ENCODE measurements around the gene IZUMO3.

DNA sequence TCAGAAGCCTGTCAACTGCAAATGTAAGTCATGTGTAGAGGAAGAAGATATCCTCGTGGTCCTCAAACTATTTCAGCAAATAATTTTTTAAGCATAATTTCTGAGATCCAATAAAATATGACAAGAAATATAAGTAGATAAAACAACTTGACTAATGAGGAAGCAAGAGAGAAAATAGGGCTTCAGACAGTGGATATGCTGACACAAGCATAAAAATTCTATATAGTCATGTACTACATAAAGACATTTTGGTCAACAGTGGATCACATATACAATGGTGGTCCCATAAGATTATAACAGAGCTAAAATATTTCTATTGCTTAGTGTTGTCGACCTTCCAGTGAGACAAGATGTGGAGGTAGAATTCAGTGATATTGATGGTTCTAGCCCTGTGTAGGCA lies 42.2 kb upstream of the IZUMO3 start:
- TF ChIP-seq POLR2A (IDR thresholded peaks at IDR 0.05) (no peak), EP300 (IDR thresholded peaks at IDR 0.05) (no peak), POLR2AphosphoS5 (IDR thresholded peaks at IDR 0.05) (no peak)
- TF ChIP-seq, protein P1, sequence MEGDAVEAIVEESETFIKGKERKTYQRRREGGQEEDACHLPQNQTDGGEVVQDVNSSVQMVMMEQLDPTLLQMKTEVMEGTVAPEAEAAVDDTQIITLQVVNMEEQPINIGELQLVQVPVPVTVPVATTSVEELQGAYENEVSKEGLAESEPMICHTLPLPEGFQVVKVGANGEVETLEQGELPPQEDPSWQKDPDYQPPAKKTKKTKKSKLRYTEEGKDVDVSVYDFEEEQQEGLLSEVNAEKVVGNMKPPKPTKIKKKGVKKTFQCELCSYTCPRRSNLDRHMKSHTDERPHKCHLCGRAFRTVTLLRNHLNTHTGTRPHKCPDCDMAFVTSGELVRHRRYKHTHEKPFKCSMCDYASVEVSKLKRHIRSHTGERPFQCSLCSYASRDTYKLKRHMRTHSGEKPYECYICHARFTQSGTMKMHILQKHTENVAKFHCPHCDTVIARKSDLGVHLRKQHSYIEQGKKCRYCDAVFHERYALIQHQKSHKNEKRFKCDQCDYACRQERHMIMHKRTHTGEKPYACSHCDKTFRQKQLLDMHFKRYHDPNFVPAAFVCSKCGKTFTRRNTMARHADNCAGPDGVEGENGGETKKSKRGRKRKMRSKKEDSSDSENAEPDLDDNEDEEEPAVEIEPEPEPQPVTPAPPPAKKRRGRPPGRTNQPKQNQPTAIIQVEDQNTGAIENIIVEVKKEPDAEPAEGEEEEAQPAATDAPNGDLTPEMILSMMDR (IDR thresholded peaks at IDR 0.05): no peak
